OCI-LY7 (cell line): ENCODE results near the gene RNF13. TPM values are rescaled to one million over a fixed set of nuclear protein-coding genes. Genes with fewer than 3 reads are reported as not detected.

ENCODE experiments used
- BruUV-seq: library from RNA; stranded (reverse); fragments of 400-500 nt; replicated peaks from 2 replicates; lab custom pipeline; 2021; lab: Mats Ljungman, UMichigan
- CTCF ChIA-PET: fragments of 300-600 bp; sonication (Branson Sonifier 250); formaldehyde crosslinking; loops from one replicate; lab custom pipeline; 2022; ENCODE audit warnings: antibody characterized with exemption; ENCODE audit not compliant: unreplicated experiment; lab: Charles Lee
- POLR2A ChIA-PET: fragments of 300-600 bp; sonication (Branson Sonifier 250); formaldehyde crosslinking; loops from one replicate; lab custom pipeline; 2022; ENCODE audit warnings: antibody characterized with exemption; lab: Charles Lee
- DNase-seq: peaks from one replicate; pipeline ENCODE4 v3.0.0-alpha.2; 2015; ENCODE audit warnings: low spot score
- H2AFZ ChIP-seq: fragments of 200-600 bp; sonication (generic), shearing (Covaris generic); 2 replicates; pipeline ENCODE4 v1.6.1; 2014; ENCODE audit warnings: mild to moderate bottlenecking, antibody characterized with exemption, low read length, moderate library complexity
- H3K27ac ChIP-seq: fragments of 200-600 bp; sonication (generic); 2 replicates; pipeline ENCODE4 v1.5.1; 2014; ENCODE audit warnings: mixed run types, low read depth, mild to moderate bottlenecking, moderate library complexity, low read length, inconsistent platforms; ENCODE audit not compliant: poor library complexity, severe bottlenecking
- H3K36me3 ChIP-seq: fragments of 200-600 bp; sonication (generic); 2 replicates; pipeline ENCODE4 v1.6.1; 2014; ENCODE audit warnings: mild to moderate bottlenecking, antibody characterized with exemption, low read length, moderate library complexity, mixed read lengths; ENCODE audit not compliant: insufficient read depth
- H3K4me1 ChIP-seq: fragments of 200-600 bp; sonication (generic); 2 replicates; pipeline ENCODE4 v1.5.1; 2014; ENCODE audit warnings: mild to moderate bottlenecking, low read length; ENCODE audit not compliant: insufficient read depth, poor library complexity, severe bottlenecking
- H3K4me2 ChIP-seq: fragments of 200-600 bp; sonication (generic); 2 replicates; pipeline ENCODE4 v1.6.1; 2014; ENCODE audit warnings: mild to moderate bottlenecking, low read length
- H3K4me3 ChIP-seq: fragments of 200-600 bp; sonication (generic); 2 replicates; pipeline ENCODE4 v1.5.1; 2014; ENCODE audit warnings: mild to moderate bottlenecking, low read depth, low read length; ENCODE audit not compliant: poor library complexity, severe bottlenecking
- H3K79me2 ChIP-seq: fragments of 200-600 bp; sonication (generic); 2 replicates; pipeline ENCODE4 v1.6.1; 2016; ENCODE audit warnings: low read depth, mild to moderate bottlenecking, low read length, moderate library complexity, mixed read lengths; ENCODE audit not compliant: insufficient read depth
- H3K9me2 ChIP-seq: fragments of 200-600 bp; sonication (generic); 2 replicates; pipeline ENCODE4 v1.6.1; 2016; ENCODE audit warnings: mild to moderate bottlenecking, low read length, mixed read lengths; ENCODE audit not compliant: insufficient read depth
- H3K9me3 ChIP-seq: fragments of 200-600 bp; sonication (generic); 2 replicates; pipeline ENCODE4 v1.6.1; 2014; ENCODE audit warnings: mild to moderate bottlenecking, mixed run types, low read length, mixed read lengths
- H4K20me1 ChIP-seq: fragments of 200-600 bp; sonication (generic); 2 replicates; pipeline ENCODE4 v1.6.1; 2014; ENCODE audit warnings: mild to moderate bottlenecking, antibody characterized with exemption, low read length, moderate library complexity, mixed read lengths; ENCODE audit not compliant: insufficient read depth
- CTCF ChIP-seq: fragments of 200-600 bp; sonication (generic); conservative IDR thresholded peaks from 2 replicates; pipeline ENCODE4 v1.5.1; 2014; ENCODE audit warnings: mild to moderate bottlenecking, antibody characterized with exemption, low read length, moderate library complexity, mixed read lengths
- EZH2phosphoT487 ChIP-seq: fragments of 200-600 bp; sonication (generic); IDR thresholded peaks from 2 replicates; pipeline ENCODE4 v1.6.1; 2018; ENCODE audit warnings: low read depth, borderline replicate concordance, mild to moderate bottlenecking, mixed run types, antibody characterized with exemption, low read length, moderate library complexity, mixed read lengths
- intact Hi-C: fragments of 100-400 bp; cut with micrococcal nuclease; formaldehyde crosslinking; loops from one replicate; pipeline ENCODE4 v1.10.0; 2022; ENCODE audit not compliant: unreplicated experiment
- total RNA-seq, 2 experiments: library from RNA; depleted of rRNA in 1 of 2; stranded (reverse); fragments of >200 nt in 1 of 2; shearing (Covaris generic) in 1 of 2; gene quantifications; 2 replicates each; pipeline ENCODE4 v1.2.3, GENCODE V29; 2014 to 2022

Gene RNF13
- total RNA-seq, 2 experiments from 2014 or later, result 26.2 to 37.3 TPM

DNA sequence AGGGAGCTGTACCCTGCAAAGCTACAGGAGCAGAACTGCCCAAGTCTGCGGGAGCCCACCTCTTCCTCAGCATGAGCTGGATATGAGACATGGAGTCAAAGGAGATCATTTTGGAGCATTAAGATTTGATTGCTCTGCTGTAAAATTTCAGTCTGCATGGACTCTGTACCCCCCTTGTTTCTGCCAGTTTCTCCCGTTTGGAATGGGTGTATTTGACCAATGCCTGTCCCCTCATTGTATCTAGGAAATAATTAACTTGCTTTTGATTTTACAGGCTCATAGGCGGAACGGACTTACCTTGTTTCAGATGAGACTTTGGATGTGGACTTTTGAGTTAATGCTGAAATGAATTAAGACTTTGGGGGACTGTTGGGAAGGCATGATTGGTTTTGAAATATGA is 18.3 kb downstream of the RNF13 start:
- H2AFZ ChIP-seq, result no peak overlapping the region
- no peak for DNase-seq
- H3K79me2 ChIP-seq, result peaks cover 60% of the 10 kb centered on the region; the same call in 1 of the 2 replicates
- no peak for TF ChIP-seq EZH2phosphoT487
- no peak for TF ChIP-seq CTCF
- H3K27ac ChIP-seq, result no peak overlapping the region
- no peaks in the 10 kb centered on the region for H4K20me1 ChIP-seq
- no peak overlapping the region for H3K4me2 ChIP-seq
- H3K9me2 ChIP-seq, result no peaks in the 10 kb centered on the region
- BruUV-seq, result no TSS peak
- peaks cover 11% of the 10 kb centered on the region for H3K36me3 ChIP-seq
- H3K4me1 ChIP-seq, result no peaks in the 10 kb centered on the region
- no peak overlapping the region for H3K4me3 ChIP-seq
- POLR2A ChIA-PET, result no interaction called here
- H3K9me3 ChIP-seq, result peaks cover 61% of the 10 kb centered on the region
- CTCF ChIA-PET, result no interaction called here
- intact Hi-C loops, result no loop called here

DNA sequence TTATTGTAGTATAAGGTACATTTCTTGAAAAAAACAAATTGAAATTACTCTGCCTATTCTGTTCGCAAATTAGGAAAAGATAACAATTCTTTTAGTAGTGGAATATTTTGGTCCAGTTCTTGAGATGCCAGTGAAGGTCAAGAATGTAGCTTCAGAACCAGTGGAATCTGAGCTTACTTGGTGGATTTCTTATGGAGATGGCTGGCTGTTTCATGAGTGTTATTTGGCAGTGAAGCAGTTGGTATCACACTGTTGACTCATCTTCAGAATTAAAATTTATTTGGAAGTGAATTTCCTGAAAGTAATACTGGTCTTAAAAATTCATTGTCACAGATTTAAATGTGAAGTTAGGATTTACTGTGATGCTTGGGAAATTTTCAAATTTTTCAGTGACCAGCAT is 19.1 kb downstream of the RNF13 start:
- DNase-seq, result no peak
- CTCF ChIA-PET, result no interaction called here
- no peak overlapping the region for H3K27ac ChIP-seq

More for the DNA sequence above, 19.1 kb downstream of the RNF13 start:
- BruUV-seq, result no TSS peak
- Histone ChIP-seq H3K9me2 (no peaks in the 10 kb centered on the region), H3K4me2 (no peak overlapping the region), H4K20me1 (no peaks in the 10 kb centered on the region), H3K4me3 (no peak overlapping the region), H2AFZ (no peak overlapping the region), H3K9me3 (peaks cover 67% of the 10 kb centered on the region), H3K79me2 (peaks cover 60% of the 10 kb centered on the region; the same call in 1 of the 2 replicates), H3K36me3 (peaks cover 11% of the 10 kb centered on the region), H3K4me1 (no peaks in the 10 kb centered on the region)
- POLR2A ChIA-PET, result interaction anchor here (0.7 kb wide), 1 partner anchor 67 kb away, joined by 4 read pairs; no protein-coding TSS in a partner anchor
- TF ChIP-seq CTCF (no peak), EZH2phosphoT487 (no peak)
- intact Hi-C loops, result no loop called here
